ENCODE results near the gene B3GNT5. TPM values are rescaled to one million over a fixed set of nuclear protein-coding genes. Genes with fewer than 3 reads are reported as not detected.
A peak's percentile ranks its signal among the peaks of the same experiment; 100 is the strongest.

Gene B3GNT5
- total and polyA plus RNA-seq, 5 experiments from 2014 or later, result not detected

- POLR2A ChIA-PET, result no interaction called here
- ATAC-seq (no peak), DNase-seq (no peak)
- no peaks in the 10 kb centered on the region for H3K9me3 Mint-ChIP-seq
- H3K27me3 Mint-ChIP-seq, result no peaks in the 10 kb centered on the region
- no peaks in the 10 kb centered on the region for H3K36me3 Mint-ChIP-seq
- peak overlapping the region in 1 of 10 donors; percentile 84 for H3K27ac Mint-ChIP-seq
- H3K4me3 Mint-ChIP-seq, result no peak overlapping the region
- H3K4me1 Mint-ChIP-seq, result peaks cover 9 to 32% (median 17%) of the 10 kb centered on the region in 4 donors
Measured at GRCh38 chr3:183288117-183288516, 35.1 kb downstream of the B3GNT5 start.

GRCh38 chr3:183290216-183290615, 37.2 kb downstream of the B3GNT5 start:
- H3K27ac Mint-ChIP-seq, result peak overlapping the region in 1 of 10 donors; percentile 50
- POLR2A ChIA-PET, result no interaction called here

GRCh38 chr3:183291497-183292031, 38.5 kb downstream of the B3GNT5 start:
- POLR2A ChIA-PET, result no interaction called here
- H3K4me1 Mint-ChIP-seq, result peaks cover 0 to 7% (median 2%) of the 10 kb centered on the region in 4 donors
- DNase-seq (no peak), ATAC-seq (no peak)
- no peak overlapping the region for H3K27ac Mint-ChIP-seq
- no peaks in the 10 kb centered on the region for H3K36me3 Mint-ChIP-seq
- no peaks in the 10 kb centered on the region for H3K27me3 Mint-ChIP-seq
- no peak overlapping the region for H3K4me3 Mint-ChIP-seq
- no peaks in the 10 kb centered on the region for H3K9me3 Mint-ChIP-seq

More at GRCh38 chr3:183290216-183290615, 37.2 kb downstream of the B3GNT5 start:
- H3K4me3 Mint-ChIP-seq, result no peak overlapping the region
- no peaks in the 10 kb centered on the region for H3K9me3 Mint-ChIP-seq
- no peaks in the 10 kb centered on the region for H3K27me3 Mint-ChIP-seq
- ATAC-seq (no peak), DNase-seq (no peak)
- peaks cover 9 to 21% (median 14%) of the 10 kb centered on the region in 4 donors for H3K4me1 Mint-ChIP-seq
- no peaks in the 10 kb centered on the region for H3K36me3 Mint-ChIP-seq

- POLR2A ChIA-PET, result no interaction called here
- Mint-ChIP-seq H3K4me3 (no peak overlapping the region), H3K4me1 (peaks cover 0 to 2% (median 0%) of the 10 kb centered on the region in 4 donors), H3K27ac (no peak overlapping the region), H3K9me3 (no peaks in the 10 kb centered on the region), H3K27me3 (peaks cover 0 to 3% (median 0%) of the 10 kb centered on the region in 5 donors), H3K36me3 (no peaks in the 10 kb centered on the region)
- DNase-seq, result no peak
- no peak for ATAC-seq
Measured at GRCh38 chr3:183293966-183294365, 40.9 kb downstream of the B3GNT5 start.

GRCh38 chr3:183295211-183295610, 42.2 kb downstream of the B3GNT5 start:
- Mint-ChIP-seq H3K9me3 (no peaks in the 10 kb centered on the region), H3K4me1 (peaks cover 0 to 2% (median 0%) of the 10 kb centered on the region in 4 donors), H3K36me3 (no peaks in the 10 kb centered on the region), H3K27me3 (peaks cover 0 to 3% (median 0%) of the 10 kb centered on the region in 5 donors), H3K27ac (no peak overlapping the region), H3K4me3 (no peak overlapping the region)
- POLR2A ChIA-PET, result no interaction called here
- DNase-seq (no peak), ATAC-seq (no peak)

- Mint-ChIP-seq H3K36me3 (no peaks in the 10 kb centered on the region), H3K27ac (no peak overlapping the region), H3K27me3 (peaks cover 0 to 3% (median 0%) of the 10 kb centered on the region in 5 donors), H3K4me1 (peaks cover 0 to 4% (median 1%) of the 10 kb centered on the region in 4 donors), H3K4me3 (no peak overlapping the region), H3K9me3 (no peaks in the 10 kb centered on the region)
- POLR2A ChIA-PET, result no interaction called here
- ATAC-seq (no peak), DNase-seq (no peak)
Measured at GRCh38 chr3:183296944-183297343, 43.9 kb downstream of the B3GNT5 start.

- H3K27me3 Mint-ChIP-seq, result peaks cover 0 to 3% (median 0%) of the 10 kb centered on the region in 5 donors
- H3K9me3 Mint-ChIP-seq, result peaks cover 0 to 2% (median 0%) of the 10 kb centered on the region in 9 donors
- H3K4me1 Mint-ChIP-seq, result peaks cover 0 to 9% (median 5%) of the 10 kb centered on the region in 4 donors
- H3K4me3 Mint-ChIP-seq, result no peak overlapping the region
- DNase-seq (no peak), ATAC-seq (no peak)
- no peak overlapping the region for H3K27ac Mint-ChIP-seq
- no peaks in the 10 kb centered on the region for H3K36me3 Mint-ChIP-seq
- POLR2A ChIA-PET, result no interaction called here
Measured at GRCh38 chr3:183298701-183299153, 45.7 kb downstream of the B3GNT5 start.

- Mint-ChIP-seq H3K27me3 (peaks cover 0 to 3% (median 0%) of the 10 kb centered on the region in 5 donors), H3K27ac (no peak overlapping the region), H3K4me3 (no peak overlapping the region), H3K4me1 (peaks cover 0 to 11% (median 5%) of the 10 kb centered on the region in 4 donors), H3K36me3 (no peaks in the 10 kb centered on the region), H3K9me3 (peaks cover 0 to 2% (median 0%) of the 10 kb centered on the region in 9 donors)
- DNase-seq, result no peak
- ATAC-seq, result no peak
- POLR2A ChIA-PET, result no interaction called here
Measured at GRCh38 chr3:183299976-183300375, 46.9 kb downstream of the B3GNT5 start.

- peaks cover 0 to 2% (median 0%) of the 10 kb centered on the region in 9 donors for H3K9me3 Mint-ChIP-seq
- H3K4me3 Mint-ChIP-seq, result no peak overlapping the region
- no peak overlapping the region for H3K27ac Mint-ChIP-seq
- ATAC-seq (no peak), DNase-seq (no peak)
- H3K27me3 Mint-ChIP-seq, result peaks cover 0 to 3% (median 0%) of the 10 kb centered on the region in 5 donors
- H3K4me1 Mint-ChIP-seq, result peaks cover 0 to 11% (median 5%) of the 10 kb centered on the region in 4 donors
- H3K36me3 Mint-ChIP-seq, result no peaks in the 10 kb centered on the region
- POLR2A ChIA-PET, result no interaction called here
Measured at GRCh38 chr3:183300996-183301562, 48.0 kb downstream of the B3GNT5 start.

GRCh38 chr3:183301937-183302580, 49.0 kb downstream of the B3GNT5 start:
- H3K4me3 Mint-ChIP-seq, result no peak overlapping the region

GRCh38 chr3:183303690-183304089, 50.6 kb downstream of the B3GNT5 start:
- H3K27ac Mint-ChIP-seq, result no peak overlapping the region
- peaks cover 0 to 2% (median 0%) of the 10 kb centered on the region in 9 donors for H3K9me3 Mint-ChIP-seq

More at GRCh38 chr3:183301937-183302580, 49.0 kb downstream of the B3GNT5 start:
- H3K9me3 Mint-ChIP-seq, result peaks cover 0 to 2% (median 0%) of the 10 kb centered on the region in 9 donors
- no peaks in the 10 kb centered on the region for H3K36me3 Mint-ChIP-seq
- DNase-seq (no peak), ATAC-seq (no peak)
- H3K4me1 Mint-ChIP-seq, result peaks cover 4 to 20% (median 8%) of the 10 kb centered on the region in 4 donors
- H3K27me3 Mint-ChIP-seq, result peaks cover 0 to 3% (median 0%) of the 10 kb centered on the region in 5 donors
- no peak overlapping the region for H3K27ac Mint-ChIP-seq
- POLR2A ChIA-PET, result no interaction called here

GRCh38 chr3:183306798-183307671, 54.0 kb downstream of the B3GNT5 start:
- Mint-ChIP-seq H3K27ac (peak overlapping the region in 4 of 10 donors; percentile 14 to 62 (median 24)), H3K27me3 (no peaks in the 10 kb centered on the region), H3K4me3 (no peak overlapping the region), H3K9me3 (peaks cover 0 to 2% (median 0%) of the 10 kb centered on the region in 9 donors), H3K4me1 (peaks cover 5 to 24% (median 8%) of the 10 kb centered on the region in 4 donors), H3K36me3 (no peaks in the 10 kb centered on the region)
- peak; percentile 70 to 78 for ATAC-seq
- POLR2A ChIA-PET, result no interaction called here
- peak in 4 of 10 donors; percentile 6 to 23 (median 12) for DNase-seq

More at GRCh38 chr3:183303690-183304089, 50.6 kb downstream of the B3GNT5 start:
- POLR2A ChIA-PET, result no interaction called here
- DNase-seq (no peak), ATAC-seq (no peak)
- Mint-ChIP-seq H3K4me3 (no peak overlapping the region), H3K36me3 (no peaks in the 10 kb centered on the region), H3K27me3 (peaks cover 0 to 1% (median 0%) of the 10 kb centered on the region in 5 donors), H3K4me1 (peaks cover 5 to 28% (median 10%) of the 10 kb centered on the region in 4 donors)

Data from naive thymus-derived CD8-positive, alpha-beta T cell (primary cell).